SK-N-SH (cell line): ENCODE results near the gene NCOR2. TPM values are rescaled to one million over a fixed set of nuclear protein-coding genes. Genes with fewer than 3 reads are reported as not detected.

ENCODE experiments used
- CTCF ChIA-PET: fragments of 300-600, 350-600 bp; formaldehyde crosslinking; extraction: SDS; loops from one replicate; lab custom pipeline; 2021; lab: Yijun Ruan, JAX
- POLR2A ChIA-PET: fragments of 350-600 bp; sonication (Branson Sonifier 250); formaldehyde crosslinking; extraction: SDS; loops from one replicate; lab custom pipeline; 2020; ENCODE audit warnings: antibody characterized with exemption, inconsistent platforms; lab: Yijun Ruan, JAX
- DNase-seq: peaks from one replicate; pipeline ENCODE4 v3.0.0; 2012
- H2AFZ ChIP-seq: fragments of 200-600 bp; sonication (generic); 2 replicates; pipeline ENCODE4 v1.8.1; 2016; ENCODE audit warnings: antibody characterized with exemption, mild to moderate bottlenecking, low read depth
- H3F3A ChIP-seq: fragments of 200-600 bp; sonication (generic); replicated peaks from 2 replicates; pipeline ENCODE3; 2016; ENCODE audit warnings: antibody characterized with exemption, mild to moderate bottlenecking; ENCODE audit not compliant: insufficient read depth
- H3K27ac ChIP-seq, 2 experiments: fragments of 200-500 bp in 1 of 2; fragments of 200-600 bp in 1 of 2; sonication (Bioruptor generic) in 1 of 2; sonication (generic), shearing (Covaris generic) in 1 of 2; 2 replicates each; pipeline versions ENCODE4 v1.5.1 to v1.6.1; 2014 to 2016; ENCODE audit warnings: low read depth in 2 of 2, inconsistent platforms in 1 of 2, low read length in 1 of 2, mild to moderate bottlenecking in 1 of 2, mixed read lengths in 1 of 2
- H3K27me3 ChIP-seq: fragments of 200-600 bp; sonication (generic), shearing (Covaris generic); 2 replicates; pipeline ENCODE4 v1.6.1; 2016; ENCODE audit warnings: mixed run types; ENCODE audit not compliant: insufficient read depth
- H3K36me3 ChIP-seq, 2 experiments: fragments of 200-500 bp in 1 of 2; fragments of 200-600 bp in 1 of 2; sonication (Bioruptor generic) in 1 of 2; sonication (generic) in 1 of 2; replicated peaks in 1 of 2; 2 replicates each; pipeline versions ENCODE3 to v1.5.1; 2014 to 2016; ENCODE audit warnings: low read length in 1 of 2, mild to moderate bottlenecking in 1 of 2; ENCODE audit not compliant: insufficient read depth in 2 of 2, control insufficient read depth in 1 of 2
- H3K4me1 ChIP-seq, 2 experiments: fragments of 200-500 bp in 1 of 2; fragments of 200-600 bp in 1 of 2; sonication (Bioruptor generic) in 1 of 2; sonication (generic), shearing (Covaris generic) in 1 of 2; 2 replicates each; pipeline versions ENCODE4 v1.5.1 to v1.6.1; 2014 to 2016; ENCODE audit warnings: low read depth in 1 of 2, low read length in 1 of 2, mixed run types in 1 of 2; ENCODE audit not compliant: insufficient read depth in 2 of 2, control insufficient read depth in 1 of 2
- H3K4me2 ChIP-seq: fragments of 200-600 bp; sonication (generic), shearing (Covaris generic); 2 replicates; pipeline ENCODE4 v1.6.1; 2017; ENCODE audit warnings: mixed run types
- H3K4me3 ChIP-seq, 2 experiments: fragments of 200-500 bp in 1 of 2; fragments of 200-600 bp in 1 of 2; sonication (Bioruptor generic) in 1 of 2; sonication (generic), shearing (Covaris generic) in 1 of 2; 2 replicates each; pipeline versions ENCODE4 v1.5.1 to v1.8.1; 2014 to 2016; ENCODE audit warnings: low read depth in 2 of 2, inconsistent platforms in 1 of 2, low read length in 1 of 2, mild to moderate bottlenecking in 1 of 2, mixed read lengths in 1 of 2, moderate library complexity in 1 of 2
- H3K79me2 ChIP-seq: fragments of 200-600 bp; sonication (generic); 2 replicates; pipeline ENCODE4 v1.8.1; 2017; ENCODE audit warnings: mild to moderate bottlenecking; ENCODE audit not compliant: insufficient read depth
- H3K9ac ChIP-seq: fragments of 200-600 bp; sonication (generic); 2 replicates; pipeline ENCODE4 v1.6.1; 2017; ENCODE audit warnings: mixed run types
- H3K9me2 ChIP-seq: fragments of 200-600 bp; sonication (generic); 2 replicates; pipeline ENCODE4 v1.6.1; 2017; ENCODE audit warnings: mixed run types
- H3K9me3 ChIP-seq: fragments of 200-600 bp; sonication (generic); 2 replicates; pipeline ENCODE4 v1.6.1; 2017; ENCODE audit warnings: mixed run types, mild to moderate bottlenecking, moderate library complexity
- H4K20me1 ChIP-seq: fragments of 200-600 bp; sonication (generic); 2 replicates; pipeline ENCODE4 v1.6.1; 2017; ENCODE audit warnings: mild to moderate bottlenecking, mixed run types; ENCODE audit not compliant: insufficient read depth
- EP300 ChIP-seq, 2 experiments: IDR thresholded peaks; 2 replicates each; pipeline versions ENCODE4 v1.4.0 to v1.6.1; 2012; ENCODE audit warnings: borderline replicate concordance in 1 of 2, low read depth in 1 of 2, low read length in 1 of 2
- EZH2phosphoT487 ChIP-seq: fragments of 200-600 bp; sonication (generic); IDR thresholded peaks from 2 replicates; pipeline ENCODE4 v1.6.1; 2017; ENCODE audit warnings: low read depth, mixed run types, mild to moderate bottlenecking, antibody characterized with exemption, moderate library complexity, borderline replicate concordance
- GABPA ChIP-seq: IDR thresholded peaks from 2 replicates; pipeline ENCODE4 v1.4.0; 2012; ENCODE audit warnings: low read depth, mild to moderate bottlenecking
- NRF1 ChIP-seq: IDR thresholded peaks from 2 replicates; pipeline ENCODE4 v1.6.1; 2012; ENCODE audit warnings: low read depth, mild to moderate bottlenecking, low read length
- POLR2AphosphoS5 ChIP-seq: IDR thresholded peaks from 2 replicates; pipeline ENCODE4 v1.6.1; 2012; ENCODE audit warnings: low read depth, low read length
- RFX5 ChIP-seq: IDR thresholded peaks from 2 replicates; pipeline ENCODE4 v1.6.1; 2012; ENCODE audit warnings: mild to moderate bottlenecking, improper control_type of control experiment, low read length
- RXRA ChIP-seq: IDR thresholded peaks from 2 replicates; pipeline ENCODE4 v1.4.0; 2012; ENCODE audit warnings: low read depth, mild to moderate bottlenecking, borderline replicate concordance
- SIN3A ChIP-seq: IDR thresholded peaks from 2 replicates; pipeline ENCODE4 v1.6.1; 2012; ENCODE audit warnings: low read depth, mild to moderate bottlenecking, low read length, moderate library complexity, borderline replicate concordance
- TAF1 ChIP-seq: IDR thresholded peaks from 2 replicates; pipeline ENCODE4 v1.6.1; 2012; ENCODE audit warnings: low read depth, mild to moderate bottlenecking, low read length, moderate library complexity, borderline replicate concordance
- USF1 ChIP-seq: IDR thresholded peaks from 2 replicates; pipeline ENCODE4 v1.4.0; 2012; ENCODE audit warnings: low read depth, borderline replicate concordance
- USF2 ChIP-seq: fragments of 150-350 bp; IDR thresholded peaks from 2 replicates; pipeline ENCODE4 v1.6.1; 2017; ENCODE audit warnings: antibody characterized with exemption, low read length, low read depth, borderline replicate concordance
- WGBS: methylation state at CpG from one replicate; pipeline ENCODE4 v1.1.6; 2017; ENCODE audit warnings: low lambda C conversion rate; 5-methylcytosine and 5-hydroxymethylcytosine counted together
- polyA plus RNA-seq, 3 experiments: library from polyadenylated mRNA; depleted of rRNA; stranded (reverse); fragments of >200 nt; gene quantifications; 2 replicates each; pipeline ENCODE4 v1.2.3, GENCODE V29; 2012
- TF ChIP-seq, protein P1 (sequence below): IDR thresholded peaks from 2 replicates; pipeline ENCODE4; 2012

NCOR2 gene
- polyA plus RNA-seq, 1 of the 3 experiments (the other 2 are of a cell fraction), result 19.0 TPM

GRCh38 chr12:124564971-124565491, 2.4 kb downstream of the NCOR2 start:
- Histone ChIP-seq H3F3A (peaks cover 5% of the 10 kb centered on the region), H3K36me3 (peaks cover 3 to 7% of the 10 kb centered on the region in 2 experiments), H4K20me1 (peaks cover 63% of the 10 kb centered on the region), H3K9ac (no peak overlapping the region), H3K4me1 (peaks cover 14 to 54% of the 10 kb centered on the region in 2 experiments), H3K4me2 (peak overlapping the region; percentile 93), H3K9me3 (no peaks in the 10 kb centered on the region), H3K79me2 (peaks cover 69% of the 10 kb centered on the region), H3K4me3 (peak overlapping the region; percentile 17 to 32; a peak in 2 of 4 replicates), H3K27me3 (no peaks in the 10 kb centered on the region)
- DNase-seq, result peak; percentile 53
- CTCF ChIA-PET, result interaction anchor here (1.5 to 2.4 kb wide), 3 partner anchors 10 to 92 kb away, joined by 3 to 8 read pairs (median 3); no protein-coding TSS in a partner anchor
- POLR2A ChIA-PET, result interaction anchor here (1.1 kb wide), 1 partner anchor 120 kb away, joined by 3 read pairs; no protein-coding TSS in a partner anchor
- TF ChIP-seq SIN3A (no peak), USF1 (no peak), RXRA (no peak), EP300 (IDR thresholded peaks at IDR 0.05; ENCODE audit: borderline replicate concordance in 1 of 2, low read depth in 1 of 2, low read length in 1 of 2) (no peak), GABPA (no peak), POLR2AphosphoS5 (no peak)
- TF ChIP-seq, all 33 proteins: peak for 0
- WGBS, result 70% methylated on average over 10 of the region's 19 CpGs
- H2AFZ ChIP-seq, result no peak overlapping the region
- H3K9me2 ChIP-seq, result no peaks in the 10 kb centered on the region
- H3K27ac ChIP-seq, result peak overlapping the region in 1 of 2 experiments; percentile 50; a peak in 1 of 4 replicates

DNA sequence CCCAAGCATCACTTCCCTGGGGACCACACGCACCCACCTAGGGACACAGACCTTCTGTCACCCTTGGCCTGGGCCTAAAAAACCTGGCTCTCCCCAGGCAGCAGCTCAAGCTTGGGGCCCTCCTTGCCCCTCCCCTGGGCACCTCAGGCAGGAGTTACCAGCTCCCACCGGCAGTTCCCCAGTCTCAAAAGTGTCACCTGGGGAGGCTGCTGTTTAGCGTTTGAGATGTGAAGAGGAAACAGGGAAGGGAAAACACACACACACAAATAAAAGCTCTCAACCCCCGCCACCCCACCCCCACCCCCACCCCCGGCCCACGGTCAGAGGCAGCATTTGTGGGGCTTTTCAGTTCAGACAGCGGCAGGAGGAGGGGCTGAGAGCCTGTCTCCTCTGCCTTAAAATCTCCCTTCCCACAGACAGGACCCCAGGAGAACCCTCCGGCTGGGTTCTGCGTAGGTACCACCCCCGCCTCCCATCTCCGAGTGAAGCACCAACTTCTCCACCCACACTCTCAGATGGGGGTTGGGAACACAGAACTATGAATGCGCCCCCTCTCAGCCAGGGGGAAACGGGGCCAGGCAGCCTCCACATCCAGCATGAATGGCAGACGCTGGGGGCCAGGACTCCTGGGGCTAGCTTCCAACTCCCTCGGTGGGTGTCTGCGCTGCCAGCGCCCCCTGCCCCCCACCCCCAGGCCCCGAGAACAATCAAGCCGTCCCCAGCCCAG, 3.0 kb downstream of the NCOR2 start:
- H3K79me2 ChIP-seq, result peaks cover 75% of the 10 kb centered on the region
- no peak overlapping the region for H3K4me2 ChIP-seq
- peaks cover 5% of the 10 kb centered on the region for H3F3A ChIP-seq
- no peaks in the 10 kb centered on the region for H3K27me3 ChIP-seq
- no peaks in the 10 kb centered on the region for H3K9me3 ChIP-seq
- no peak overlapping the region for H2AFZ ChIP-seq
- peaks cover 69% of the 10 kb centered on the region for H4K20me1 ChIP-seq
- H3K9ac ChIP-seq, result no peak overlapping the region
- peaks cover 3 to 7% of the 10 kb centered on the region in 2 experiments for H3K36me3 ChIP-seq
- 52% methylated on average over 10 of the region's 19 CpGs for WGBS
- H3K4me3 ChIP-seq, result no peak overlapping the region
- TF ChIP-seq NRF1 (no peak), RFX5 (no peak), EZH2phosphoT487 (no peak), TAF1 (no peak), GABPA (no peak), USF2 (no peak)
- TF ChIP-seq, protein P1, sequence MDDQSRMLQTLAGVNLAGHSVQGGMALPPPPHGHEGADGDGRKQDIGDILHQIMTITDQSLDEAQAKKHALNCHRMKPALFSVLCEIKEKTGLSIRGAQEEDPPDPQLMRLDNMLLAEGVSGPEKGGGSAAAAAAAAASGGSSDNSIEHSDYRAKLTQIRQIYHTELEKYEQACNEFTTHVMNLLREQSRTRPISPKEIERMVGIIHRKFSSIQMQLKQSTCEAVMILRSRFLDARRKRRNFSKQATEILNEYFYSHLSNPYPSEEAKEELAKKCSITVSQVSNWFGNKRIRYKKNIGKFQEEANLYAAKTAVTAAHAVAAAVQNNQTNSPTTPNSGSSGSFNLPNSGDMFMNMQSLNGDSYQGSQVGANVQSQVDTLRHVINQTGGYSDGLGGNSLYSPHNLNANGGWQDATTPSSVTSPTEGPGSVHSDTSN, result no peak
- POLR2A ChIA-PET, result interaction anchor here (1.1 kb wide), 1 partner anchor 121 kb away, joined by 3 read pairs; no protein-coding TSS in a partner anchor
- CTCF ChIA-PET, result interaction anchor here (1.2 to 2.4 kb wide), 5 partner anchors 9 to 528 kb away, joined by 3 to 8 read pairs (median 3); no protein-coding TSS in a partner anchor
- DNase-seq, result no peak
- H3K9me2 ChIP-seq, result no peaks in the 10 kb centered on the region
- H3K4me1 ChIP-seq, result peaks cover 14 to 51% of the 10 kb centered on the region in 2 experiments
- peak overlapping the region in 1 of 2 experiments; percentile 55; a peak in 1 of 4 replicates for H3K27ac ChIP-seq
